ENCODE results near the gene PSMD14.

Gene PSMD14

DNA sequence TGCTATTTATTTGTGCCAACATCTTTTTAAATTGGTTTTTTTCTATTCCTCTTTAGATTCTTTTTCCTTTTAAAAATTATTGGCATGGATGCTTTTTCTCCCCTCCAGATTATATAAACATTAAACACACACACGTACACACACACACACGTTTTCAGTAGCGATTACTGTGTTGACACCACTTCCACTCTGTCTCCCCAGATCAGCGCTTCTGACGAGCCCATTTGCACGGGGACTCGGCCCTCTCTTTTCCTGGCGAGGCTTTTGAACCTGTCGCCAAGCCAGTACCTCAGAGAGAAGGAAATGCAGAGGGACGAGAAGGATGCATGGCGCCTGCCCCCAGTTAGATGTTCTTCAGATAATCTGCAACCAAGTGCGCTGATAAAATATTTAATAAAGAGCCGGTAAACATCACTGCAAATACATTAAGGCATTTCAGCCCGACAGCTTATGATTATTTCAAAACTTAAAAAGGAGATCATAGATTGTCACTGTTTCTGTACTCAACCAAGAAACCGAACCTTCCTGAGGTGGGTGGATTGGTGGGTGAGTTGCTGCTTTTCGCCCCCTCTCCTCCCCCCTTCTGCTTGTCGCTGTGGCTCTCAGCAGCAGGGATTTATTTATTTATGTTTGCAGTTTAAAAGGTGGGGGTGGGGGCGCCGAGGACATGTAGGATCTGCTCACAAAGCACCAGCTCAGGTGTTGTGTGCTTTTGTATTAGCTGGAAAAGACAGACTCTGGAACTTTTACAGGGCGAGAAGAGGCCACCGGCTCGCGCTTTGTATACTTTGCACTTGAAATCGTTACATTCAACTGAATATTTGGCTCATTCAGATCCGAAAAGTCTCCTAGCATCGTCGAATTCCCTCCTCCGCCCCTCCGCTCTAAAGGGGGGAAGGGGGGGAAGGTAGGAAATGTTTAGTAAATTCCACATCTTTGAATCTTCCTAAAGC, 107.1 kb downstream of the PSMD14 start:
- peak overlapping the region; percentile 53 for H3K4me3 ChIP-seq (ENCODE audit: low read depth, low read length)

DNA sequence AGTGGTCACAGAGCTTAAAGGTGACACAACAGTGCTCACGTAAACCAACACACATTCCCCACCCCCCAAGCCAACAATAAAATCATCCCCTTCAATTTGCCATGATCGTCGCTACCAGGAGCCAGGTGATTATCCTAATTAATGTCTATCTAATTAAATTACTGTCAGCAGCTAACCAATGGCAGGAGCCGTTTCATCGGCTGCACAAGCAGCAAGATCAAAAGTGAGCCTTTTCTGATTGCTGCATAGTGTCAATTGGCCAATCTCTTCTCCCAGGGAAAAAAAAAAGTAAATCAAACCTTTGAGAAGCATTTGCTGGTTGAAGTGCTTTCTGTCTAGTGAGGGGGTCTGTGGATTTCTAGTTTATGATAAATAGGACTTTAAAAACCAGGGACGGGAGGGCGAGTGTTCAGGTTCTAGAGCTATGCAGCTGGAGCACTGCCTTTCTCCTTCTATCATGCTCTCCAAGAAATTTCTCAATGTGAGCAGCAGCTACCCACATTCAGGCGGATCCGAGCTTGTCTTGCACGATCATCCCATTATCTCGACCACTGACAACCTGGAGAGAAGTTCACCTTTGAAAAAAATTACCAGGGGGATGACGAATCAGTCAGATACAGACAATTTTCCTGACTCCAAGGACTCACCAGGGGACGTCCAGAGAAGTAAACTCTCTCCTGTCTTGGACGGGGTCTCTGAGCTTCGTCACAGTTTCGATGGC, 107.9 kb downstream of the PSMD14 start, which contains the start of gene TBR1:
Gene TBR1, plus strand, starts transcription at position 311 of the 721 bp plus-strand sequence. Its CDS starts 114 bp downstream, at position 425.
- H3K9me3 ChIP-seq, result no peaks in the 10 kb centered on the region
- H3K36me3 ChIP-seq, result no peaks in the 10 kb centered on the region
- TF ChIP-seq, protein P1, sequence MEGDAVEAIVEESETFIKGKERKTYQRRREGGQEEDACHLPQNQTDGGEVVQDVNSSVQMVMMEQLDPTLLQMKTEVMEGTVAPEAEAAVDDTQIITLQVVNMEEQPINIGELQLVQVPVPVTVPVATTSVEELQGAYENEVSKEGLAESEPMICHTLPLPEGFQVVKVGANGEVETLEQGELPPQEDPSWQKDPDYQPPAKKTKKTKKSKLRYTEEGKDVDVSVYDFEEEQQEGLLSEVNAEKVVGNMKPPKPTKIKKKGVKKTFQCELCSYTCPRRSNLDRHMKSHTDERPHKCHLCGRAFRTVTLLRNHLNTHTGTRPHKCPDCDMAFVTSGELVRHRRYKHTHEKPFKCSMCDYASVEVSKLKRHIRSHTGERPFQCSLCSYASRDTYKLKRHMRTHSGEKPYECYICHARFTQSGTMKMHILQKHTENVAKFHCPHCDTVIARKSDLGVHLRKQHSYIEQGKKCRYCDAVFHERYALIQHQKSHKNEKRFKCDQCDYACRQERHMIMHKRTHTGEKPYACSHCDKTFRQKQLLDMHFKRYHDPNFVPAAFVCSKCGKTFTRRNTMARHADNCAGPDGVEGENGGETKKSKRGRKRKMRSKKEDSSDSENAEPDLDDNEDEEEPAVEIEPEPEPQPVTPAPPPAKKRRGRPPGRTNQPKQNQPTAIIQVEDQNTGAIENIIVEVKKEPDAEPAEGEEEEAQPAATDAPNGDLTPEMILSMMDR (IDR thresholded peaks at IDR 0.05; ENCODE audit: low read depth, low read length), result no peak
- peaks cover 55% of the 10 kb centered on the region for H3K27me3 ChIP-seq
- H3K4me3 ChIP-seq (ENCODE audit: low read depth, low read length), result peak within 1 kb of the TSS; percentile 53
- DNase-seq, result no peak
- H3K4me1 ChIP-seq, result no peaks in the 10 kb centered on the region

More for the DNA sequence above, 107.1 kb downstream of the PSMD14 start:
- TF ChIP-seq, protein P1 (IDR thresholded peaks at IDR 0.05; ENCODE audit: low read depth, low read length), result no peak
- H3K36me3 ChIP-seq, result no peaks in the 10 kb centered on the region
- H3K4me1 ChIP-seq, result no peaks in the 10 kb centered on the region
- no peak for DNase-seq
- H3K9me3 ChIP-seq, result no peaks in the 10 kb centered on the region
- H3K27me3 ChIP-seq, result peaks cover 55% of the 10 kb centered on the region

DNA sequence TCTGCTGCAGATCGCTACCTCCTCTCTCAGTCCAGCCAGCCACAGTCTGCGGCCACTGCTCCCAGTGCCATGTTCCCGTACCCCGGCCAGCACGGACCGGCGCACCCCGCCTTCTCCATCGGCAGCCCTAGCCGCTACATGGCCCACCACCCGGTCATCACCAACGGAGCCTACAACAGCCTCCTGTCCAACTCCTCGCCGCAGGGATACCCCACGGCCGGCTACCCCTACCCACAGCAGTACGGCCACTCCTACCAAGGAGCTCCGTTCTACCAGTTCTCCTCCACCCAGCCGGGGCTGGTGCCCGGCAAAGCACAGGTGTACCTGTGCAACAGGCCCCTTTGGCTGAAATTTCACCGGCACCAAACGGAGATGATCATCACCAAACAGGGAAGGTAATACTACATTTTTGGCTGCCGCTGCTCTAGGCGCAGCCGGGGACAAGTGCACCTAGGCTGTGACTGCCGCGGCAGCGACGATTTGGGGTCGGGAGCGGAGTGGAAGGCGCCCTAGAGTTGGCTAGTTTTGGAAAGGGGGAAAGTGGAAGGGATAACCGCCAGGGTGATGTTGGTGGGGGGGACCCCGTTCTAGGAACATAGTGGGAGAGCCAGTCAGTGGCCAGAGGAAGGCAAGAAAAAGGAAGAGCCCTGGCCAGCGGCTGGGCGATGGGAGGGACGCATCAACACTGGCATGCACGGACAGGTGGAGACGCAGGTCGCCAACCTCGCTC, 108.6 kb downstream of the PSMD14 start:
- TF ChIP-seq, protein P1 (IDR thresholded peaks at IDR 0.05; ENCODE audit: low read depth, low read length), result no peak
- no peak overlapping the region for H3K4me3 ChIP-seq (ENCODE audit: low read depth, low read length)
- H3K27me3 ChIP-seq, result peaks cover 58% of the 10 kb centered on the region
- no peak for DNase-seq
- H3K9me3 ChIP-seq, result no peaks in the 10 kb centered on the region
- H3K4me1 ChIP-seq, result no peaks in the 10 kb centered on the region
- no peaks in the 10 kb centered on the region for H3K36me3 ChIP-seq

DNA sequence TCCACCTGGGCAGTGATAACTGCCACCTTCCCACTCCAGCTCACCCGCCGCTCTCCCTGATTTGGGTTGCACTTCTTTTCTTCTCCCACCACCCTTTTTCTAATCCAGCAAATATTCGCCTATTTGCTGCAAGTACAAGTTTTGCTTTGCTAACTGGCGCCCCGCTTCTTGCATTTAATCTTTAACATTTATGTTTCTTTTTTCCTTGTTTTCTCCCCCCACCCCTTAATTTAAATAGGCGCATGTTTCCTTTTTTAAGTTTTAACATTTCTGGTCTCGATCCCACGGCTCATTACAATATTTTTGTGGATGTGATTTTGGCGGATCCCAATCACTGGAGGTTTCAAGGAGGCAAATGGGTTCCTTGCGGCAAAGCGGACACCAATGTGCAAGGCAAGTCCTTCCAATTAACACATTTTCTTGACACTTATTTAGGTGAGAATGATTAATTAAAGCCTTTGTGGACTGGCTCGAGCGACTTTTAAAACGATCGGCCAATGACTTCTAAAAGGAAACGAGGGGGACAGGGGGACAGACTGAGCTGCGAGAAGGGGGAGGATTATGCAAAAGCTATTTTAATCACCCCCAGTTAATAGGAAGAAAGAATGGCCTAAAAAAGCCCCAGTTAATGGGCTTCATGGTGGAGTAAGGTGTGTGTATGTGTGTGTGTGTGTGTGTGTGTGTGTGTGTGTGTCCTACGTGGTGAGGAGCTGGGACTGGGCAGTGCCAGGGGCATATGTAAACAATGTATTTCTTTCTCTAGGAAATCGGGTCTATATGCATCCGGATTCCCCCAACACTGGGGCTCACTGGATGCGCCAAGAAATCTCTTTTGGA, 109.4 kb downstream of the PSMD14 start:
- peaks cover 66% of the 10 kb centered on the region for H3K27me3 ChIP-seq
- no peaks in the 10 kb centered on the region for H3K4me1 ChIP-seq
- TF ChIP-seq, protein P1 (IDR thresholded peaks at IDR 0.05; ENCODE audit: low read depth, low read length), result no peak
- no peaks in the 10 kb centered on the region for H3K9me3 ChIP-seq
- H3K36me3 ChIP-seq, result no peaks in the 10 kb centered on the region
- H3K4me3 ChIP-seq (ENCODE audit: low read depth, low read length), result no peak overlapping the region
- DNase-seq, result no peak

DNA sequence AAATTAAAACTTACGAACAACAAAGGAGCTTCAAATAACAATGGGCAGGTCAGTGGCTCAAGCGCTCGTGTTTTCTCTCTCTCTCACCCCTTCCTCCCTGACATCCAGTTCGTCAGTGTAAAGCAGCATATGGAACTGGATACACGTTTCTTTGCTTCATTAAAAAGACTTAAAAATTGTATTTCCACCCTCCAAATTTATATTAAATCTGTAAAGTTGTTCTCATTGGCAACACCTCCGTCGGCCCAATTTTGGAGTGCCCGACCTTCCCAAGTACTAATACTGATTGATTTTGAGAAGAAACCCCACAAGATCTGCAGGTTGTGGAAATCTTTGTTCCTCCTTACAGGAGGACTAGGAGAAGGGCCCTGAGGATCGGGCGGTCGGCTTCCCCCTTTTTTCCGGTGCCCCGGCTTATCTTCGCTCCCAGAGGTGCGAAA, 110.1 kb downstream of the PSMD14 start:
- H3K36me3 ChIP-seq, result no peaks in the 10 kb centered on the region
- H3K9me3 ChIP-seq, result no peaks in the 10 kb centered on the region
- no peak for DNase-seq
- peaks cover 73% of the 10 kb centered on the region for H3K27me3 ChIP-seq
- no peaks in the 10 kb centered on the region for H3K4me1 ChIP-seq
- TF ChIP-seq, protein P1 (IDR thresholded peaks at IDR 0.05; ENCODE audit: low read depth, low read length), result no peak
- peak overlapping the region; percentile 11; the same call in 1 of the 2 replicates for H3K4me3 ChIP-seq (ENCODE audit: low read depth, low read length)

Data from BE2C (cell line).